Erythroblast (primary cell): Measurements from ENCODE around the gene CLNK.

Source experiments
- DNase-seq, 2 experiments: peaks; one replicate each; lab custom pipeline; 2025; lab: John Stamatoyannopoulos, UW
- GATA1 ChIP-seq: IDR thresholded peaks from 2 replicates; pipeline ENCODE4 v1.6.1; 2011; ENCODE audit warnings: low read depth, mild to moderate bottlenecking, control low read depth, low read length, moderate library complexity
- POLR2A ChIP-seq: IDR thresholded peaks from 2 replicates; pipeline ENCODE4 v1.6.1; 2011; ENCODE audit warnings: mild to moderate bottlenecking, low read length

The CLNK gene

DNA sequence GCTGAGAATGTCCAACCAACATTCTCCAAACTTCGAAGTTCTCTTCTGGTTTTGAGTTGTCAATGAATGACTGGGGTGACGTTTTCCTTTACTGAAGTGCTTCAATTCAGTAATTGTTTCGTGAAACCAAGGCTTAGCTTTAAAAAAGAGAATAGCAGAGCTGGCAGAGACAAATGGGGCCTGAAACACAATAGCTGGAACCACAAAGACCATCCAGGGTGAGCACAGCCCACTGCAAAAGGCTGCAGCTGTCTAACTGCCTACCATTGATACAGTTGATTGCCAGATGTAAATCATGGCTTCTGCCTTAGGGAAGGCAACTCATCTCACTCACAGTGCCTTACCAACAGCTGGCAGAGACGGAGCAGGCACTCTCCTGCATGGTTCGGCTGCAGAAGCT is 148.7 kb downstream of the CLNK start:
- TF ChIP-seq GATA1 (no peak), POLR2A (no peak)
- no peak for DNase-seq

DNA sequence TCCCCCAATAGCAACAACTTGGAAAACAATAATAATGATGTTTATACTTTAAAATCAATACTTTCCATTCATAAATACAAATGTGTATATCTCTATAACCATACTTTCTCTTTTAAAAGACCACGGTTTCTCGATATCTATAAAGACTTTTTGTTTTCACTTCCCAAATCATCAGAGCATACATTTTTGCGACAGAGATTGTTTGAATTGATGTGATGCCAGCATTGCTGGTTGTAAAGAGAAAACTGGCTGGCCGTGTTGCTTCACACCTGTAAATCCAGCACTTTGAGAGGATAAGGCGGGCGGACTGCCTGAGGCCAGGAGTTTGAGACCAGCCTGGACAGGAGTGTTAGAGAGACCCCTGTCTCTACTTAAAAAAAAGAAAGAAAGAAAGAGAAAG is 149.7 kb downstream of the CLNK start:
- no peak for DNase-seq
- TF ChIP-seq POLR2A: no peak

DNA sequence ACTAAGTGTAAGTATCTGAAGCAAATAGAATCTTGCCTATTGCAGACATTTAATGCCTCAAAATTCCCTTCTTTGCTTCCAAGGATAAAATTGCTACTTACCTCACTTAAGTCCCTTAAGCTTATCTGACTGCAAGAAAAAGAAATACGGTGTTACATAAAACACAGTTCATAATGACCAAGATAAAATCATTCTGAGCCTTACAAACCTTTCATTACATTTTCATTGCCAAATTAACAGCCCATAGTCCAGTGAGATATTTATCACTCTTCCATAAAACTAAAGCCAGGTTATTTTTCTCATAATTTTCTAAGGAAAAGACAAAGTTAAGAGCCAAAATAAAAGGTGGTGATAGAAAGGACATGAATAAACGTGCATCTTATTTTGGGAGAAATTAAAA is 152.4 kb downstream of the CLNK start:
- no peak for TF ChIP-seq GATA1
- no peak for TF ChIP-seq POLR2A
- no peak for DNase-seq

DNA sequence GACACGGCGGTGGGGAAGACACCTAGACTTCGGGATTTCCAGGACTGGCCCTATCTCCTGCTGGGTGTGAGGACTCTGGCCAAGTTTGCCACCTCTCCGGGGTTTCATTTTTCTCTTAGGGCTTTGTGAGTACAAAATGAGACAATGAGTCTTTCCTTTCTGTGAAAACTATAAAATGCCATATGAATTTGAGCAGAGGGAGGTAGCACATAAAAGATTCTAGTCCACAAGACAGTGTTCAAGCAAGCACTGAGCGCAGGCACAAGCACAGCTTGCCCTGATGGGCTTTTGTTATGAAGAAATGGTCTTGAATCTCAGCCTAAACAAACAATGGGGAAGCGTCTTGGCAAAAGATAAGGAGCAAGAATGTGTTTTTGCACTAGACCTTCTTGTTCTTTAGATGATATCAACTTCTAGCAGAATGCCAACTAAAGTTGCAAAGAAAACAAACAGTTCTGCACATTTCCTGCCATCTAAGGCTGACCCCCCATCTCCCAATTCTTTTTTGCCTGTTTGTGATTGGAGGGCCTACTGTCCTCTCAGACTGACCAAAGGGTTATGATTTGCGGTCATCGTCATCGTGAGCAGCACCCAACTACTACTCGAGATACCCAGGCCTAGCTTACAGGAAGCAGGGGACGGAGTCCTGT is 154.3 kb downstream of the CLNK start:
- TF ChIP-seq POLR2A (no peak), GATA1 (no peak)
- DNase-seq: no peak

DNA sequence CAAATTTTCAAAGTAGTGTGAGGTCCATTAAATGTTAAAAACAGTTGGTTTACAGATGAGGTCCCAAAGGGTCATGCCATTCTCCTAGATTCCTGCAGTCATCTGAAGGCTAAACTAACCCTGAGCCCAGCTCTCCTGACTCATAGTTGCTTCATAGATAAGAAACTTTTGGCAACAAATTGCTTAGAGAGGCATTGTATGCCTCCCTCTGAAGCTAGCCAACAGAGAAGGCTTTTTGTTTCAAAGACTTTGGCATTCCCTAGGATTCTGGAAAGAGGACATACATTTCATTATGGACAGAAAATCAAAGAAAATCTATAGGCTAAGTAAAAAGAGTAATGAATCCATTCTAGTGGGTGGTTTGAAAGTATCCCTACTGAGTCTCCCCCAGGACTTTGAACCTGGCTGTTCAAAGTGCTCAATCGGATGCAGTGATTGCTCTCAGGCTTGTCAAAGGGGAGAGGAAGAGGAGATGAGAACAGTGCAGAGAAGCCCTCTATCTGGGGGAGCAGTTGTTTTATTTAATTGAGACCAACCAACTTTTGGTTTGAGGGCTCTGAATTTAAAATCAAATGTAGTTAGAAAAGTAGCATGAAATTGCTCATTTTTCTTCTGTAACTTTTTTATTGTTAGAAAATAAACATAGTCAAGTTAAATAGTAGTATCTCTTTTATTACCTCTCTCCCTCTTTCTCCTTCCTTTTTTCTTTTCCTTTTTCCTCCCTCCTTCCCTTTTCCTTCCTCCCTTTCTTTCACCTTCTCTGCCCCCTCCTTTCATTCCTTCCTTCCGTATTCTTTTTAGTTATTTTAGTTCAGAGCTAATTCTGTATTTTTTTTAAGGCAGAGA is 155.1 kb downstream of the CLNK start:
- TF ChIP-seq POLR2A (no peak), GATA1 (no peak)
- peak in 1 of 2 experiments; percentile 19 for DNase-seq

DNA sequence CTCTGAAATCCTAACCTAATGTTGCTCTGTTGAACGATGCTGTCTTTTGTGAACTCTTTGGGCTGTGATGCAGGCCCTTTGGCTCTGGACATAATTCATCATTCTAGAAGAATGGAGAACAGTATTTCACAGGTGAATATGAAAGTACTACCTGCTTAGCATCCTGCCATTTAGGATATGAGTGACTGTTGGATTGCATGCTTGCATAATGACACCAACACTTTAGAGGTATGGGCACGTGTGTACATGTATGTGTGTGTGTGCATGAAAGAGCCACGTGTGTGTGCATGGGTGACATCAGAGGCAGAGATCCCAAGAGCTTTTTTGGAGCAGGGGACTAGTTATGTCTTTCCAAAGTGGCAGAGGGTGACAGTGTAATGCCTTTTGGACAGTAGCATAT is 157.1 kb downstream of the CLNK start:
- no peak for DNase-seq
- TF ChIP-seq POLR2A (no peak), GATA1 (no peak)

DNA sequence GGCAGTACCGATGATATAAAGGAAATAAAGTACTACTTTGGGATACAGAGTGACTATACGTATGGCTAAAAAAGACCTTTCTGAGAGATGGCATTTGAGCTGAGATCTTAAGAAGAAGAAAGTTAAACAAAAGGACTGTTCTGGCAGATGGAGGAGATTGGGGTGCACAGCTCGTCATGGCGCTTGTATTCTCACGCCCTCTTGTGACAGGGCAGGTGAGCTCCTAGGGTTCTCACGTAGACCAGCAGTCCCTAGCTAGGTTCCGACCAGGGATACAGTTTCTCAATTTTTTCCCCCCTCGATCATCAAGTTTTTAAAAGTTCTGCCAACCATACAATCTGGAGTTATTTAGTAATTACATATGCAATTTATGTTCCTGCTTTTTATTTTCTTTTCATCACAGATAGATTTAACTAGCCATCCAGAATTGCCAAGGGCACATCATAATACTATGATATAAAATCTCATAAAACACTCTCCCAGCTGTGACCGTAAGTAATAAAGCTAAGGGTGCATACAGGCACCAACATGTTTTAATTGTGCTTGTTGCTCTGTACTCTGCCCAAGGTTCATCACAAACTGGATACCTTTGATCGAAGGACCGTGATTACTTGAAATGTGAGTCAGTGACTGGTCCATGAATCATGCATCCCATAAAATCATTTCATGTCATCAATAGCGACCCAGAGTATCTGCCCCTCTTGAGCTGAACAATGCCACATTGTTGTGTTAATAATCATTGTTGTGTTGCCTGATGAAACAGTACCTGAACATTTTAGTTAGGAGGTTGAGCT is 157.9 kb downstream of the CLNK start:
- TF ChIP-seq POLR2A: no peak
- no peak for TF ChIP-seq GATA1
- peak in 1 of 2 experiments; percentile 2 for DNase-seq

DNA sequence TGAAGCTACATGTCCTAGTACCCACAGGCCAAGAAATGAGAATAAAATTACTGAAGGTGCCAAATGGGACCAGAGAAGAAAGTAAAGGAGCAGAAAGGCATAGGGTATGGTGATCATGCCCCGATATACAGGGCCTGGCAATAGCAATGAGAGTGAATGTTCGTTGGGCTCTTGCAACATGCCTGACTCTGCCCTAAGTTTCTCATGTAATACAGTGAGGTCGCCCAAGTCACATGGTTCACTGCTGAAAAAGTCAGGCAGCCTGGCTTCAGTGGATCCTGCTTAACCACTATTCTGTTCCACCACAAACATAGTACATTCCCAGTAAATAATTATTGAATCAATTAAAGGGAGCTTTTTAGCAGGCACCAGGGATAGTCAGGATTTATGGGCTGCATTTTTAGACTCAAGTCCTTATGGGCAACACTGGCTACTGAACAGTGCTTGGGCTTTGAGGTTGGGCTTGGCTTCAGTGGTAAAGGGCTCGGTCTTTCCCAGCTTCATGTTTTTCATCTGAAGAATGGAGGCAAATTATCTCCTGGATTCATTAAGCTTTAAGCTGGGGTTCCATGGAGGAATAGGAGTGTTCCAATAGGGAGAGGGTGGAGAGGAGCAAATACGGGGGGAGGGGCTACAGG is 160.3 kb downstream of the CLNK start:
- DNase-seq: no peak
- TF ChIP-seq POLR2A: no peak
- no peak for TF ChIP-seq GATA1

DNA sequence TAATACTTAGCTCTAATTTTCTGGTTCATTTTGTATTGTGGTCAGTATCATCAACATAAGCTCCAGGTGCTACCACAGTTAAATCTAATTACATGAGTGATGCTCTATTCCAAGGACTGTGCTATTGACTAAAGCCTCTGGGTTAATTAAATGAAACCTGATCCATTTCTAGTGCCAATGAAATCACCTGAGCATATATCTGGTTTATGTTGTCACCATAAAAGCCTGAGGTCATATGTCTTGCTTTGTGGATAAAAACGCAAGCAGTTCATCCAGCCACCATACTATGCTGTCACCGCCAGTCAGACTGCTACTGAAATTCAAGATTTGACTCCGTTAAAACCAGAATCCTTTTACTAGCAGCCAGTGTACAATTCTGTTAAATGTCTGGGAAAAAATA is 163.1 kb downstream of the CLNK start:
- TF ChIP-seq GATA1 (no peak), POLR2A (no peak)
- no peak for DNase-seq

DNA sequence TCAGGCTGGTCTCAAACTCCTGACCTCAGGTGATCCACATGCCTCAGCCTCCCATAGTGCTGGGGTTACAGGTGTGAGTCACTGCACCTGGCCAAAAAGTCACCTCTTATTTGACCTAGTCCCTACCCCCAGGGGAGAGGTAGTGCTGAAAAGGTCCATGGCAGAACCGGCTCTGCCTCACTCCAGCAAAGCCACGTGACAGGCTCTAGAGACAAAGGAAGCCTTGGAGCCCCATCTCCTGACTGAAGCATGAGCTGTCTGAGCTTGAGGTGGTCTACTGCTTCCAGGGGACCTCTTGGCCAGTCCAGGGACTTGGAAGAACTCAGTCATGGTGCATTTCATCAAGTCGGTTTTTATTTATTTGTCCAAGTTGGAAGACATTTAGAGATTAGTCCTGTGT is 174.8 kb downstream of the CLNK start:
- no peak for TF ChIP-seq GATA1
- no peak for TF ChIP-seq POLR2A
- no peak for DNase-seq

DNA sequence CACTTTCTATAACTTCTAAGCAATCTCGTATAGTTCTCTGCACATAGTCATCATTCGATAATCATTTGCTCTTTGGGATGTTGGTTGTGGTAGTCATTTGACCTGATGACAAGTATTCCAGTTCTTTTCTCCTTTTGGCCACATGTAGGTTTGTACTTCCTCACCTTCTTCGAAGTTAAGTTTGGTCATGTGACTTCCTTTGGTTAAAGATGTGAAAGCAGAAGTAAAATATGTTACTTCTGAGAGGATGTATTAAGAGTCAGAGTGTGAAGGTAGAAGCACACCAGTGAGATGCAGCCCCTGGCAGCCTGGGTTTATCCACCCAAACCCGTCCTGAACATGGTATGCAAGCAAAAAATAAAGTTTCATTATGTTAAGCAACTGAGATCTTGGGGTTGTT is 178.5 kb downstream of the CLNK start:
- DNase-seq: no peak
- TF ChIP-seq GATA1: no peak
- no peak for TF ChIP-seq POLR2A

DNA sequence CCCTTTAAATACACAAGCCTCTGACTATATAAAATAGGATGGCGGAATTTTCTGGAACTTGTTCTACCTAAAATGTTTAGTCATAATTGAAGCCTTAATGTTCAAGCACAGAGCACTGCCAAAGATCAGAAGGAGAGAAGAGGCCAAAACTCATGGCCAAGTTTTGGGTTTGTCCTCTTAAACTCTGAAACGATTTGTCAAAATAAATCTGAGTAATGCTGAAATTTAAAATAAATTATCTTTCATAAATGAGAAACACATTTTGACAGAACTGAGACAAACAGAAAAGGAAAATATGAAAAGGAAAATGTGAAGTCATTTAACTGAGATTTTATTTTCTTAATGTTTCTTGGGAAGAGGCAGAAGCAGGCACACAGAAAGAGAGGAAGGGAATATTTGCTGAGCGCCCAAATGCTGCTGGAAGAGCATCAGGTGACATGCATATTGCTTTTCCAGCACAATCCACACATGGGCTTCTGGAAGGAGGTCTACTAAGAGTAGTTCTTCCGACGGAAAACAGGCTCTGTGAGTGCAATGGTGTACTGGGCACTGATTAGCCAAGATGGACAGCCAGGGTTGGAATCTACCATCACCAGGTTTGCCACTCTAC is 179.9 kb downstream of the CLNK start:
- DNase-seq: no peak
- TF ChIP-seq POLR2A: no peak
- no peak for TF ChIP-seq GATA1

DNA sequence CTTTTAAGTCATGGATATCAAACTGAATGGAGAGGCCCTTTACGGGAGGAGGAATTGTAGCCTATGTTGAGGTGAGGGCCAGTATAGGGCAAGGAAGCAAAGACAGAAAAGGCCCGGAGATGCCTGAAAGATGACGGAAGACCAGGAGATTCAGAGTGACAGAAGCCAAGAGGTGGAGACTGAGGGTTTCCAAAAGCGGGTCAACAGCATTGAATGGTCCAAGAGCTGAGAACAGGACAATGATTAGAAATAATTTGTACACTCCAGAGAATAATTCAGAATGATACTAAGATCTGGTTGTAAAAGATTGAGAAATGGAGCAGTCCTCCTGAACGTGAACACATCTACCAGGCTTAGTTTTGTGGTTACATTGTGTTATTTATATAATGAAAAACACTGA is 181.9 kb downstream of the CLNK start:
- no peak for DNase-seq
- TF ChIP-seq GATA1 (no peak), POLR2A (no peak)

DNA sequence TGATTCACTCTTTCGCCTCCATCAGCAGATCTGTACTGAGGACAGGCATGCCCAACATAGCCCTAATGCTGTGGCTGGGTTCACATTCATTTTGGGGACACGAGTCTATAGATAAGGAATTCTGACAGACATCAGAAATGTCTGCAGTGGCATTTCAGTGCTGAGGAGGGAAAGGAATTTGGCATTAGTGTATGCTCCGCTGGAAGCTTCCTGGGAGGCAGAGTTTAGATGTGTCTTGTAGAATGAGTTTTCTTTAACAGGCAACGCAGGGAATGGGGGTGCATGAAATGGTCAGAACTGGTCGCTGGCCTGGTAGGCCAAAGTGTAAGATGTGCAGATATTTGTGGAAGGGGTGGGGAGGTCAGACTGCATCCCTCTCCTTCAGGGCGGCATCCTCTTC is 183.8 kb downstream of the CLNK start:
- DNase-seq: no peak
- TF ChIP-seq POLR2A (no peak), GATA1 (no peak)
